GM12874 (cell line): ENCODE measurements around the gene TMEM59.

Experiments used
- CTCF ChIP-seq: IDR thresholded peaks from 2 replicates; pipeline ENCODE4 v1.5.1; 2011; ENCODE audit warnings: low read depth, mild to moderate bottlenecking, control low read depth, low read length, moderate library complexity; ENCODE audit not compliant: insufficient read depth

The TMEM59 gene

GRCh38 chr1:54051933-54052430, 1.0 kb downstream of the TMEM59 start:
- no peak for TF ChIP-seq CTCF

- no peak for TF ChIP-seq CTCF
These were observed 5.4 kb downstream of the TMEM59 start for GRCh38 chr1:54047384-54048305.

- TF ChIP-seq CTCF = no peak
These were observed 6.2 kb downstream of the TMEM59 start for GRCh38 chr1:54046671-54047383.

GRCh38 chr1:54045496-54045895, 7.5 kb downstream of the TMEM59 start:
- no peak for TF ChIP-seq CTCF

GRCh38 chr1:54041806-54042205, 11.2 kb downstream of the TMEM59 start:
- no peak for TF ChIP-seq CTCF

GRCh38 chr1:54037476-54037875, 15.5 kb downstream of the TMEM59 start:
- no peak for TF ChIP-seq CTCF
